ENCODE measurements around the gene MPPE1. TPM values are rescaled to one million over a fixed set of nuclear protein-coding genes. Genes with fewer than 3 reads are reported as not detected.

Gene MPPE1
- total and polyA plus RNA-seq, 4 donors, result 41.3 to 71.4 (median 44.0) TPM

DNA sequence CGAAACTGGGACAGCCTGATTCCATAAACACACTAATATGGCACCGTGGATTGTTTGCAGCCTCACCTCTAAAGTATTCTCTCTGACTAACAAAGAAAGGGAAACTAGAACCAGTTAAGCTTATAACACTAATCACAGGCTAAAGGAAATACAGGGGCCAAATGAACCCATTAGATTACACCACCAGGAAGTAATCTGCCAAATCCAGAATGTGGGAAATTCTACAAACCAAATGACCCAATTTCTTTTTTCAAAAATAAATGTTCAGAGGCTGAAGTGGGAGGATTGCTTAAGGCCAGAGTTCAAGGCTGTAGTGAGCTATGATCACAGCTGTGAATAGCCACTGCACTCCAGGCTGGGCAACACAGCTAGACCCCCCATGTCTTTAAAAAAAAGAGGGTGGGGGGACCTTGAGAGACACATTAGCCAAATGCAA lies 1.5 kb upstream of the MPPE1 start:
- Histone ChIP-seq H3K4me1 (ENCODE audit: control insufficient read depth in 5 of 5, insufficient read depth in 5 of 5, low read length in 5 of 5) (peaks cover 4 to 19% (median 5%) of the 10 kb centered on the region in 5 donors), H3K27me3 (ENCODE audit: control insufficient read depth in 3 of 3, insufficient read depth in 3 of 3, low read length in 2 of 3) (no peaks in the 10 kb centered on the region), H3K4me3 (no peak overlapping the region), H3K9me3 (ENCODE audit: control insufficient read depth in 4 of 4, insufficient read depth in 3 of 4, low read length in 3 of 4) (no peaks in the 10 kb centered on the region), H3K9ac (ENCODE audit: insufficient read depth in 1 of 2, low read length in 2 of 2) (peak overlapping the region in 1 of 2 donors; percentile 57), H3K36me3 (ENCODE audit: control insufficient read depth in 4 of 4, insufficient read depth in 4 of 4, low read length in 4 of 4) (peaks cover 0 to 2% (median 0%) of the 10 kb centered on the region in 4 donors), H3K27ac (ENCODE audit: low read depth in 1 of 2, low read length in 1 of 2) (peak overlapping the region; percentile 83 to 100)
- ATAC-seq (ENCODE audit: insufficient read depth, low FRiP score), result peak; percentile 5
- 25 to 27% methylated on average over 2 of the region's 2 CpGs for WGBS, 2 donors
- TF ChIP-seq, protein P1, sequence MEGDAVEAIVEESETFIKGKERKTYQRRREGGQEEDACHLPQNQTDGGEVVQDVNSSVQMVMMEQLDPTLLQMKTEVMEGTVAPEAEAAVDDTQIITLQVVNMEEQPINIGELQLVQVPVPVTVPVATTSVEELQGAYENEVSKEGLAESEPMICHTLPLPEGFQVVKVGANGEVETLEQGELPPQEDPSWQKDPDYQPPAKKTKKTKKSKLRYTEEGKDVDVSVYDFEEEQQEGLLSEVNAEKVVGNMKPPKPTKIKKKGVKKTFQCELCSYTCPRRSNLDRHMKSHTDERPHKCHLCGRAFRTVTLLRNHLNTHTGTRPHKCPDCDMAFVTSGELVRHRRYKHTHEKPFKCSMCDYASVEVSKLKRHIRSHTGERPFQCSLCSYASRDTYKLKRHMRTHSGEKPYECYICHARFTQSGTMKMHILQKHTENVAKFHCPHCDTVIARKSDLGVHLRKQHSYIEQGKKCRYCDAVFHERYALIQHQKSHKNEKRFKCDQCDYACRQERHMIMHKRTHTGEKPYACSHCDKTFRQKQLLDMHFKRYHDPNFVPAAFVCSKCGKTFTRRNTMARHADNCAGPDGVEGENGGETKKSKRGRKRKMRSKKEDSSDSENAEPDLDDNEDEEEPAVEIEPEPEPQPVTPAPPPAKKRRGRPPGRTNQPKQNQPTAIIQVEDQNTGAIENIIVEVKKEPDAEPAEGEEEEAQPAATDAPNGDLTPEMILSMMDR (IDR thresholded peaks at IDR 0.05; ENCODE audit: control extremely low read depth, extremely low read depth), result no peak
- DNase-seq, result peak in 2 of 3 donors; percentile 27 to 40

DNA sequence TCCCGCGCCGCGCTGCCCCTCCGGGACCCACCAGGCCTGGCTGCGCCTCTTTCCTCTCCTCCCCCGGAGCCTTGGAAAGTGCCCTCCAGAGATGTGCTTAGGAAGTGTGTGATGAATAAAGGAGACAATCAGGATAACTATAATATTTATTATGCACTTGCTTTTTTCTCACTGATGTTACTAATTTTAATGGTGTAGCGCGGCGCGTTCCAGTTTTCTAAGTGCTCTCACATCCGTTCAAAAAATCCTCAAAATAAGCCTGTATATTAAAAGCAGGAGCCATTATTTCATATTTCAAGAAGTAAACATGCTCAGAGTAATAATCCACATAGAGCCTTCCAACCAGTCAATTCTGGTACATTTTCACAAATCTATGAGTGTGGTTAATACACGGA lies 941 bp upstream of the MPPE1 start:
- WGBS, 2 donors, result 3 to 4% methylated on average over 11 to 13 of the region's 13 CpGs
- Histone ChIP-seq H3K27me3 (ENCODE audit: control insufficient read depth in 3 of 3, insufficient read depth in 3 of 3, low read length in 2 of 3) (no peaks in the 10 kb centered on the region), H3K27ac (ENCODE audit: low read depth in 1 of 2, low read length in 1 of 2) (peak overlapping the region; percentile 100), H3K36me3 (ENCODE audit: control insufficient read depth in 4 of 4, insufficient read depth in 4 of 4, low read length in 4 of 4) (peaks cover 0 to 2% (median 0%) of the 10 kb centered on the region in 4 donors), H3K4me1 (ENCODE audit: control insufficient read depth in 5 of 5, insufficient read depth in 5 of 5, low read length in 5 of 5) (peaks cover 4 to 19% (median 5%) of the 10 kb centered on the region in 5 donors), H3K9me3 (ENCODE audit: control insufficient read depth in 4 of 4, insufficient read depth in 3 of 4, low read length in 3 of 4) (no peaks in the 10 kb centered on the region), H3K4me3 (peak overlapping the region; percentile 88), H3K9ac (ENCODE audit: insufficient read depth in 1 of 2, low read length in 2 of 2) (peak overlapping the region in 1 of 2 donors; percentile 57)
- ATAC-seq (ENCODE audit: insufficient read depth, low FRiP score) (no peak), DNase-seq (peak in 1 of 3 donors; percentile 58)
- TF ChIP-seq, protein P1 (IDR thresholded peaks at IDR 0.05; ENCODE audit: control extremely low read depth, extremely low read depth), result no peak

DNA sequence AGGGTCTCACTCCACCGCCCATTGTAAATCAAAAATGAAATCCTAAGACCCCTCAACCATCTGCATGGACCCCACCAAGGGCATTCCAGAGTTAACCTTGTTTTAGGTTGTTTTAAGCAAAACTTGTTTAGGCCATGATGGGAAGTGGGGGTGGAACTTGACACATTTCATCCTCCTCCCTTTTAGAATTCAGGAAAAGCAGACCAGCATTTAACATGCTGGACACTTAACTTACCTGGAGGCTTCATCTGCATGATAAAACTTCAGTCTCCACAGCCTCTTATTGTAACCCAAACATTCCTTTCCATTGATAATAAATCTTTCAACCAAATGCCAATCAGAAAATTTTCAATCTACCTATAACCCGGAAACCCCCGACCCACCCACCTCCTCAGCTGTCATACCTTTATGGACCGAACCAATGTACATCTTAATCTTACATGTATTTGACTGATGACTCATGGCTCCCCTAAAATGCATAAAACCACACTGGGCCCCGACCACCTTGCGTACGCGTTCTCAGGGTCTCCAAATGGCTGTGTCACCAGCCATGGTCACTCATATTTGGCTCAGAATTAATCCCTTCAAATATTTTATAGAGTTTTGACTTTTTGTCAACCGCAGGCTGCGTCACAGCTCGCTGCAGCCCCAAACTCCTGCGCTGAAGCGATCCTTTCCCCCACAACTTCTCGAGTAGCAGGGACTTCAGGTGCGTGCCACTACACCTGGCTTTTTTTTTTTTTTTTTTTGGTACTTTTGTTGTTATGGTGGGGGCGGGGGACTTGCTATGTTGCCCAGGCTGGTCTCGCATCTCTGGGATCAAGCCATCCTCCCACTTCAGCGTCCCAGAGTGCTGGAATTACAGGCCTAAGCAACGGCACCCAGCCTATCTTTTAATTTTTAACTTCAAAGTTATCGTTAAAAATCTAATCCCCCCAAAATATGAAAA lies 917 bp downstream of the MPPE1 start:
- TF ChIP-seq, protein P1 (IDR thresholded peaks at IDR 0.05; ENCODE audit: control extremely low read depth, extremely low read depth), result no peak
- Histone ChIP-seq H3K4me3 (no peak overlapping the region), H3K9ac (ENCODE audit: insufficient read depth in 1 of 2, low read length in 2 of 2) (peak overlapping the region; percentile 68 to 80), H3K27me3 (ENCODE audit: control insufficient read depth in 3 of 3, insufficient read depth in 3 of 3, low read length in 2 of 3) (no peaks in the 10 kb centered on the region), H3K27ac (ENCODE audit: low read depth in 1 of 2, low read length in 1 of 2) (no peak overlapping the region), H3K36me3 (ENCODE audit: control insufficient read depth in 4 of 4, insufficient read depth in 4 of 4, low read length in 4 of 4) (peaks cover 0 to 7% (median 0%) of the 10 kb centered on the region in 4 donors), H3K4me1 (ENCODE audit: control insufficient read depth in 5 of 5, insufficient read depth in 5 of 5, low read length in 5 of 5) (peaks cover 4 to 19% (median 5%) of the 10 kb centered on the region in 5 donors), H3K9me3 (ENCODE audit: control insufficient read depth in 4 of 4, insufficient read depth in 3 of 4, low read length in 3 of 4) (no peaks in the 10 kb centered on the region)
- WGBS, 2 donors, result 75 to 79% methylated on average over 20 of the region's 20 CpGs
- ATAC-seq (ENCODE audit: insufficient read depth, low FRiP score) (no peak), DNase-seq (peak in 1 of 3 donors; percentile 14)
